Stimulated activated naive CD8-positive, alpha-beta T cell treated with anti-CD3 and anti-CD28 coated beads, Interleukin-15, Interleukin-2, amounts not matched to agents 100 ng/mL and 50 ng/mL, for 24 hours (primary cell): ENCODE results near the gene EIF3A.
A peak's percentile ranks its signal among the peaks of the same experiment; 100 is the strongest.
"Not testable (repeated sequence)": the region's sequence is repeated elsewhere in the genome, so short reads cannot be mapped to it uniquely, and the experiment has no call there.

Experiments
- H3K27ac Mint-ChIP-seq: one replicate; pipeline ENCODE4 v1.8.0; 2021; ENCODE audit warnings: mild to moderate bottlenecking, mixed read lengths
- H3K27me3 Mint-ChIP-seq: one replicate; pipeline ENCODE4 v1.8.0; 2021; ENCODE audit warnings: mixed read lengths
- H3K36me3 Mint-ChIP-seq: one replicate; pipeline ENCODE4 v1.8.0; 2021; ENCODE audit warnings: low read depth, mixed read lengths
- H3K4me1 Mint-ChIP-seq: one replicate; pipeline ENCODE4 v1.8.0; 2021; ENCODE audit warnings: low read depth, mixed read lengths
- H3K4me3 Mint-ChIP-seq: one replicate; pipeline ENCODE4 v1.8.0; 2021; ENCODE audit warnings: mild to moderate bottlenecking, mixed read lengths
- H3K9me3 Mint-ChIP-seq: one replicate; pipeline ENCODE4 v1.8.0; 2021; ENCODE audit warnings: mixed read lengths

Gene EIF3A

DNA sequence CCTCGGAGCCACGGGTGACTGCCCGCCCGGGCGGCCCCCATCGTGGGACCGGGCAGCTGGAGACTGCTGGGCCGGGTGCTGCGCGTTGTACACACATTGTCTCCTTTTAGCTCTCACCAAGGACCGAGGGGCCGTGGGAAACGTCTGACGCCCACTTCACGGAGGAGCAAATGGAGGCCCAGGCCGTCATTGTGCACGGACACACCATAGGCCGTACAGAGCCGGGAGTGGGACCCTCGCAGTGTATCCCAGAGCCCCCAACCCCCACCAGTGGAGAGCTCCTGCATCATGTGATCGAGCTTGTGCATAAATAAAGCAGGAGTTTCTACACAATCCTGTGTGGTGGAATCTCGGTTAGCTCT lies 24.0 kb upstream of the EIF3A start:
- peaks cover 7% of the 10 kb centered on the region for H3K36me3 Mint-ChIP-seq
- H3K27me3 Mint-ChIP-seq, result no peaks in the 10 kb centered on the region
- no peaks in the 10 kb centered on the region for H3K9me3 Mint-ChIP-seq
- H3K4me1 Mint-ChIP-seq, result peaks cover 13% of the 10 kb centered on the region
- H3K27ac Mint-ChIP-seq, result no peak overlapping the region
- H3K4me3 Mint-ChIP-seq, result peak overlapping the region; percentile 72

DNA sequence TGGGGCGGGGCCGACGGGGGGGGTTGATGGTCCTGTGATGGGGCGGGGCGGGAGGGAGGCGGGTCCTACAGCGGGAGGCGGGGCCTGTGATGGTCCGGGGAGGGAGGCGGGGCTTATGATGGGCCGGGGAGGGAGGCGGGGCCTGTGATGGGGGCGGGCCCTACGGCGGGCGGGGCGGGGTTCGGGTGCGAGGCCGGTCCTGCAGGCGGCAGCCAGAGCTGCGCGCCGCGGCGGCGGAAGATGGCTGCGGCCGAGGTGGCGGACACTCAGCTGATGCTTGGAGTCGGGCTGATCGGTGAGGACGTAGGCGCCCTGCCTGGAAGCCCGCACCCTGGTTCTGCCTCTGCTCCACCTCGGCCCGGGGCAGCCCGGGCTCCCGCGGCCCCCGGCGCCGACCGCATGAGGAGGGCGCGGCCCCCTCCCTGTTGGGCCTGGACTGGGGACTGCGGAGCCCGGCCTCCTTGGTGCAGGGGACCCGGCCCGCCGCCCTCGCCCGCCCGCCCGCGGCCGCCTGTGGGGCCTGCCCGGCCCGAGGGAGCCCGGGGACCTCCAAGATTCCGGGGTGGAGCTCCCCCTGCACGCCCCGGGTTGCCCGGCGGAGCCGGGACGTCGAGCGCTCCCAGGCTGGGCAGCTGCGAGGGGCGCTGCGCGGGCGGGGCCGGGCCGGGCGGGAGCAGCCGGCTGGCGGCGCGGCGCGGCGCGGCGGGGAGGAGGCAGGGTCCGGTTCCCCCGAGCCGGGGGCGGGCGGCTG lies 23.5 kb upstream of the EIF3A start, which contains the start of gene DENND10:
Gene DENND10, plus strand, starts transcription at position 211 of the 751 bp plus-strand sequence. Its CDS starts 30 bp downstream, at position 241.
- no peak within 1 kb of the TSS for H3K27ac Mint-ChIP-seq
- H3K4me1 Mint-ChIP-seq, result peaks cover 13% of the 10 kb centered on the region
- peak within 1 kb of the TSS; percentile 75 for H3K4me3 Mint-ChIP-seq
- H3K36me3 Mint-ChIP-seq, result peaks cover 5% of the 10 kb centered on the region
- no peaks in the 10 kb centered on the region for H3K27me3 Mint-ChIP-seq
- no peaks in the 10 kb centered on the region for H3K9me3 Mint-ChIP-seq

DNA sequence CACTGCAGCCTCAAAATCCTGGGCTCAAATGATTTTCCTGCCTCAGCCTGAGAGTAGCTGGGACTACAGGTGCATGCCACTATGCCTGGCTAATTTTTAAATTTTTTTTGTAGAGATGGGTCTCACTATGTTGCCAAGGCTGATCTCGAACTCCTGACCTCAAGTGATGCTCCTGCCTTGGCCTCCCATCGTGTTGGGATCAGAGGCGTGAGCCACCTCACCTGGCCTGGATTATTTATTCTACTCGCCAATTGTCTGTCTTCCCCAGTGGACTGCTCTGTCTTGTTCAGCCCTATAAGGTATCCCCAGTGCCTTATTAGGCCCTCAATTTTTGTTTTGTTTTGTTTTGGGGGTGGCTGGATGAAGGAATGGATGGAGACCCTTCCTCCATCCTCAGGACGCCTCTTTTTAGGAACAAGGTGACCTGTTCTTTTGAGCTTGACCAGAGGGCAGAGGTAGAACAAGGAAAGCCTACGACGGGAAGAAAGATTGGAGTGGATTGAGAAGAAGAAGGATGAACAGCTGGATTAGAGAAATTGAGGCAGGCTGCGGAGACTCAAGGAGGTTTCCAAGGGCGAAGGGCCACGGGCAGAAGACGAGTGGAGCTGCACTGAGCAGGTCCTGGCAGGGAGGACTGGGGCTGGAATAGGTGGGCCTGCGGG lies 22.8 kb upstream of the EIF3A start:
- peaks cover 13% of the 10 kb centered on the region for H3K4me1 Mint-ChIP-seq
- peak overlapping the region; percentile 75 for H3K4me3 Mint-ChIP-seq
- no peaks in the 10 kb centered on the region for H3K27me3 Mint-ChIP-seq
- H3K9me3 Mint-ChIP-seq, result no peaks in the 10 kb centered on the region
- H3K27ac Mint-ChIP-seq, result no peak overlapping the region
- peaks cover 4% of the 10 kb centered on the region for H3K36me3 Mint-ChIP-seq

DNA sequence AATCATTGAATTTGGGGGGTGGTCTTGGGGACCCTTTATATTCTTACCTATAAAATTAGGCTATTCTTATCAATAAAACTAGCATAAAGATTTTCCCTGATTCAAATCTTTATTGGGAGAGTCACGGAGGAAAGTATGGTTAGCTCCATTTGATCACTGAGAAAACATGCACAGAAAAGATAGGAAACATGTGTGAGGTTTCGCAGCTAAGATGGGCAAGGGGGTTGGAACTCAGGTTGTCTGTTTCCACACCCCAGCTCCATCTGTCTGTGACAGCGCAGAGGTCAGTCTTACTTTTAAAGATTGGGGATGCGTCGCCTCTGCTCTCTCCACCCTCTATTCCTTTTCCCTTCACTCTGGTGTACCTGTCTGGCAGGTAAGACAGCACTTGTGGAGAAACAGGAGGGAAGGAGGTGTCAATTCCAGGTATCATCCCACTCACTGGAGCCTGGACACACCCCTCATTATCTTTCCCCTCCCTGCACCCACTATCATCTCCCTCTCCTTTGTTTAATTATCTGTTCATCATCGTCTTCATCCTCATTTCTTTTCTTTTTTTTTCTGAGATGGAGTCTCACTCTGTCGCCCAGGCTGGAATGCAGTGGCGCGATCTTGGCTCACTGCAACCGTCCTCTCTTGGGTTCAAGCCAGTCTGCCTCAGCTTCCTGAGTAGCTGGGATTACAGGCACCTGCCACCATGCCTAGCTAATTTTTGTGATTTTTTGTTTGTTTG lies 20.9 kb upstream of the EIF3A start:
- H3K36me3 Mint-ChIP-seq, result no peaks in the 10 kb centered on the region
- H3K27me3 Mint-ChIP-seq, result no peaks in the 10 kb centered on the region
- no peak overlapping the region for H3K4me3 Mint-ChIP-seq
- H3K4me1 Mint-ChIP-seq, result peaks cover 13% of the 10 kb centered on the region
- H3K27ac Mint-ChIP-seq, result no peak overlapping the region
- H3K9me3 Mint-ChIP-seq, result no peaks in the 10 kb centered on the region

DNA sequence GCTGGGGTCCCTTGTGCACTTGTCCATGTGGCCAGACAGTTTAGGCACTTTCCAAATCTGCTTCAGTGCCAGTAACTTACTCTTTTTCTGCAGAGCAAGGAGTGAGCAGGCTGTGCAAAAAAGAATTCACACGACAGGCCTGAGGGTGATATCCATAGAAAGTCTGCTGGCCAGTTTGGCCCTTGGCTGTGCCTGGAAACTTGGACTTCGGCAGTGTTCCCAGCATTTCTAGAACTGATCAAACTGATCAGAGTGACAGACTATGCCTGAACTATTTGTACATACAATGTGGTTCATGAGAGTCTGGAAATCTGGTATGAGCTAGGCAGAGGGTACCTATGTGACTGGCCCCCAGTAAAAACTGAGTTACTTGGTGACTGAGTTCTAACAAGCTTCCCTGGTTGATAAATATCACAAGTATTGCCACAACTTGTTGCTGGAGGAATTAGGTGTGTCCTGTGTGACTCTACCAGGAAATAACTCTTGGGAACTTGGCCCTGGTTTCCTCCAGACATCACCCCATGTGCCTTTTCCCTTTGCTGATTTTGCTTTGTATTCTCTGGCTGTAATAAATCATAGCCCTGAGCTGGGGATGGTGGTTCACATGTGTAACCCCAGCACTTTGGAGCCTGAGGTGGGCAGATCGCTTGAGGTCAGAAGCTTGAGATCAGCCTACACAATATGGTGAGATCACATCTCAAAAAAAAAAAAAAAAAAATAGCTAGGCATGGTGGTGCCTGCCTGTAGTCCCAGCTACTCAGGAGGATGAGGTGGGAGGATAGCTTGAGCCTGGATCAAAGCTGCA lies 20.0 kb upstream of the EIF3A start:
- Mint-ChIP-seq H3K36me3 (no peaks in the 10 kb centered on the region), H3K4me3 (no peak overlapping the region), H3K4me1 (peaks cover 19% of the 10 kb centered on the region), H3K27me3 (no peaks in the 10 kb centered on the region), H3K27ac (no peak overlapping the region), H3K9me3 (no peaks in the 10 kb centered on the region)

DNA sequence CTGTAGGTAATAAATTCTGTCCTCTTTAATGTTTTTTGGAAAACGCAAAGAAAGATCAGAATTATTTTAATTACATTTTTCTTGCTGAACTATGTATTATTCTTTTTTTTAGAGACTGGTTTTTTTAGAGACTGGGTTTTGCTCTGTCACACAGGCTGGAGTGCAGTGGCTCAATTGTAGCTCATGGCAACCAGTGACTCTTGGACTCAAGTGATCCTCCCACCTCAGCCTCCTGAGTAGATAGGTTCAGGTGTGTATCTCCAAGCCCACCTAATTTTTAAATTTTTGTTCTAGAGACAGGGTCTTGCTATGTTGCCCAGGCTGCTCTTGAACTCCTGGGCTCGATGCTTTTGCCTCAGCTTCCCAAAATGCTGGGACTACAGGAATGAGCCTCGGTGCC lies 18.0 kb upstream of the EIF3A start:
- peaks cover 16% of the 10 kb centered on the region for H3K4me1 Mint-ChIP-seq
- H3K9me3 Mint-ChIP-seq, result no peaks in the 10 kb centered on the region
- H3K27ac Mint-ChIP-seq, result no peak overlapping the region
- no peaks in the 10 kb centered on the region for H3K36me3 Mint-ChIP-seq
- no peak overlapping the region for H3K4me3 Mint-ChIP-seq
- no peaks in the 10 kb centered on the region for H3K27me3 Mint-ChIP-seq

DNA sequence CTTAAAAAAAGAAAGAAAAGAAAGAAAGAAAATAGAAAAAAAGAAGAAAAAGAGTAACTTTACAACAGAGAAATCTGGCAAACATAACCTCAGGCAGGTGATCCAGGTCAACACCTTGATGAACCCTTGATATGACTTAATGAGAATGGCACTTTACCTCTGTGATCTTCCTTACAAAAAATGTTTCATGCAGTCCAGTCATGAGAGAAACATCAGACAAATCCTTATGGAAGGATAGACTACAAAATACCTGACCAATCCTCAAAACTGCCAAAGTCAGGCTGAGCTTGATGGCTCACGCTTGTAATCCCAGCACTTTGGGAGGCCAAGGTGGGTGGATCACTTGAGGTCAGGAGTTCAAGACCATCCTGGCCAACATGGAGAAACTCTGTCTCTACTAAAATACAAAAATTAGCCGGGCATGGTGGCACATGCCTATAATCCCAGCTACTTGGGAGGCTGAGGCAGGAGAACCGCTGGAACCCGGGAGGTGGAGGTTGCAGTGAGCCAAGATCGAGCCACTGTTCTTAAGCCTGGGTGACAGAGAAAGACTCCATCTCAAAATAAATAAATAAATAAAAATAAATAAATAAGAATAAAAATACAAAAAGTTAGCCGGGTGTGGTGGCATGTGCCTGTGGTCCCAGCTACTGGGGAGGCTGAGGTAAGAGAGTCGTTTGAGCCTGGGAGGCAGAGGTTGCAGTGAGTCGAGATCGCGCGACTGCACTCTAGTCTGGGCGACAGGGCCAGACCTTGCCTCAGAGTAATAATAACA lies 16.2 kb upstream of the EIF3A start:
- H3K9me3 Mint-ChIP-seq, result not testable (repeated sequence)

DNA sequence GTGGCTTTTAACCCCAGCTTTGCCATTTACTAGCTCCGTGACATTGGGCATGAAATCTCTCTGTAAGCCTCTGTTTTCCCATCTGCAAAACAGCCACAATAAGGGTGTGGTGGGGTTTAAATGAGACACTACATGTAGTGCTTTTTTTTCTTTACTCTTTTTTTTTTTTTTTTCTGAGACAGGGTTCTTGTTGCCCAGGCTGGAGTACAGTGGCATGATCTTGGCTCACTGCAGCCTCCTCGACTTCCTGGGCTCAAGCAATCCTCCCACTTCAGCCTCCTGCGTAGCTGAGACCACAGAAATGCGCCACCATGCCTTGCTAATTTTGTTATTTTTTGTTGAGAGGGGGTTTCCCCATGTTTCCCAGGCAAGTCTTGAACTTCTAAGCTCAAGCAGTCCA lies 15.0 kb upstream of the EIF3A start:
- peaks cover 23% of the 10 kb centered on the region for H3K4me1 Mint-ChIP-seq
- H3K27ac Mint-ChIP-seq, result no peak overlapping the region
- H3K9me3 Mint-ChIP-seq, result no peaks in the 10 kb centered on the region
- H3K27me3 Mint-ChIP-seq, result no peaks in the 10 kb centered on the region
- H3K4me3 Mint-ChIP-seq, result no peak overlapping the region
- H3K36me3 Mint-ChIP-seq, result no peaks in the 10 kb centered on the region

More for the DNA sequence above, 16.2 kb upstream of the EIF3A start:
- H3K27ac Mint-ChIP-seq, H3K36me3 Mint-ChIP-seq, H3K4me3 Mint-ChIP-seq, H3K27me3 Mint-ChIP-seq: not testable (repeated sequence)
- peaks cover 19% of the 10 kb centered on the region for H3K4me1 Mint-ChIP-seq

DNA sequence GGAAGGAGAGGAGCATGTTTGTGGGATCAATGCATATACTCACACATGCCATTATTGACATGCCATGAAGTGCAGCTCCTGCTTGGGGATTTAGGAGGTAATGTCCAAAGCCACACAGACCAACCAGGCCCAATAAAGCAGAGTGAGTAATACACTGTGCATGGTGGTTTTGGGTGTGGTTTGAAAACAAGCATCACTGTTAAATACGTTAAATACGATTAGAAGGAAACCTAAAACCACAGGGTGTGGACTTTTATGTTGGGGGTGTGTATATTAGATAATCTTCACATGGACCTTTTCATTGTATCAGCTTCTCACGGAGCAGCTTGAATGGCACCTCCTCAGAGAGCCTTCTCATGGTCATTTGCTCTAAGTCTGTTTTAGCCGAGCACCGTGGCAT lies 10.4 kb upstream of the EIF3A start:
- Mint-ChIP-seq H3K27me3 (no peaks in the 10 kb centered on the region), H3K4me3 (peak overlapping the region; percentile 31), H3K4me1 (peaks cover 39% of the 10 kb centered on the region)

DNA sequence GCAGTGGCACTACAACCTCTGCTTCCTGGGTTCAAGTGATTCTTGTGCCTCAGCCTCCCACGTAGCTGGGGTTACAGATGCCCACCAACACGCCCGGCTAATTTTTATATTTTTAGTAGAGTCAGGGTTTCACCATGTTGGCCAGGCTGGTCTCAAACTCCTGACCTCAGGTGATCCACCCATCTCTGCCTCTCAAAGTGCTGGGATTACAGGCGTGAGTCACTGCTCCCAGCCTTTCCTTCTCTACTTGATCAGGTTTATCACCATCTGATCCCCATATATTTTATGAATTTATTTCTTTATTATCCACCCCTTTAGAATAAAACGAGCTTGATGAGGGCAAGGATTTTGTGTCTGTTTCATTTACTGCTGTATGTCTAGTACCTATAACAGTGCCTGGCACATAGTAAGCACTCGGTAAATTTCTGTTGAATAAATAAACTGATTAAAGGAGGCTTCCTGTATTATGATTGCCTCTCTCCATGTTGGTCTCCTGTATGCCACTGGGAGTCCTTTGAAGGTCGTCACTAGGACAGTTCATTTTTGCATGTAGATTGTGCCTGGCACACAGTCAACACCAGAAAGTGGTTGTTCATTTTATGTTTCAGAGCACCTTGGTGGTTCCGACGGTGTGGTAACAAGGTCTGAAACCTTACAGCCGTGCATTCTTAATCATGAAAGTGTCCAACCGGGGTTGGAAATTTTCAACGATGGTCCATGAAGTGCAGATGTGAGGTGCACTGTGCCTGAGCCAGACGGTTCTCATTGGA lies 9.6 kb upstream of the EIF3A start:
- Mint-ChIP-seq H3K27ac (peak overlapping the region; percentile 53), H3K27me3 (no peaks in the 10 kb centered on the region), H3K36me3 (no peaks in the 10 kb centered on the region), H3K4me1 (peaks cover 33% of the 10 kb centered on the region), H3K4me3 (peak overlapping the region; percentile 31), H3K9me3 (no peaks in the 10 kb centered on the region)

More for the DNA sequence above, 10.4 kb upstream of the EIF3A start:
- no peaks in the 10 kb centered on the region for H3K36me3 Mint-ChIP-seq
- H3K9me3 Mint-ChIP-seq, result no peaks in the 10 kb centered on the region
- H3K27ac Mint-ChIP-seq, result peak overlapping the region; percentile 53

DNA sequence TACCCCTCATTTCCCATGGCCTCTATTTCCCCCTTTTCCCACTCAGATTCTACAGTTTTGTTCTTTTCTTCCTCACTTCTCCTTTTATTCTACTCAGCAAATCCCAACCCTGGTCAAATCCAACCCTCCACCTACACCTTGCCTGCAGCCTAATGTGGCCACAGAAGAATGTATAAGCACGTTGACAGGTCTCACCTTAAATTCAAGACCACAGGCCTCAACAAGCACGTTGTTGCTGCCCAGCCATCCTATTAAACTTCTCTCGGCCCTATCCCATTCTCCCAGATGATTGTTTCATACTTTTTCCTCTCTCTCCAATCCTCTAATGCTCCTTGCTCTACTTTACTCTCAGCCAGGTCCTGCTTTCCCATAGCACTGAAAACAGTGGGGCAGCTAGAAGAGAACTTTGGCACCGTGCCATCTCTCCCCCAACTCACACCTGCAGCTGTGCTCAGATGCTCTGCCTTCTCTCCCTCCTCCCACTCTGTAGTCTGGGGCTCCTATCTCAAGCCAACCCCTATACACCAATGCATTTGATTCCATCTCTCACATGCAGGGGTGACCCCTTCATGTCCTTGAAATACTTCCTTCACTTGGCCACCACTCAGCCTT lies 6.8 kb upstream of the EIF3A start:
- Mint-ChIP-seq H3K36me3 (peaks cover 4% of the 10 kb centered on the region), H3K4me3 (no peak overlapping the region), H3K9me3 (no peaks in the 10 kb centered on the region), H3K27me3 (no peaks in the 10 kb centered on the region), H3K4me1 (peaks cover 41% of the 10 kb centered on the region), H3K27ac (no peak overlapping the region)

DNA sequence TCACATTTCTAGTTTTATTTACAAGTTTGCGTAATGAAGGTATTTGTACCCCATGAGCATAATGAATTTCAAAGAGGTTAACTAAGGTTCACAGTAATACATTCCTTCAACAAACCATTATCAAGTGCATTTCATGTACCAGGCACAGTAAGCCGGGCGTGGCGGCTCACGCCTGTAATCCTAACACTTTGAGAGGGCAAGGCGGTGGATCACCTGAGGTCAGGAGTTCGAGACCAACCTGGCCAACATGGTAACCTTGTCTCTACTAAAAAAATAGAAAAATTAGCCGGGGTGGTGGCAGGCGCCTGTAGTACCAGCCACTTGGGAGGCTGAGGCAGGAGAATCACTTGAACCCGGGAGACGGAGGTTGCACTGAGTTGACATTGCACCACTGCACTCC lies 4.3 kb upstream of the EIF3A start:
- Mint-ChIP-seq H3K4me1 (peaks cover 31% of the 10 kb centered on the region), H3K27me3 (no peaks in the 10 kb centered on the region), H3K9me3 (no peaks in the 10 kb centered on the region), H3K27ac (no peak overlapping the region), H3K36me3 (peaks cover 11% of the 10 kb centered on the region), H3K4me3 (no peak overlapping the region)
